22Rv1 (cell line): ENCODE results near the gene ALDH3A2.

Experiments
- H3K27ac ChIP-seq: fragments of 450-650 bp; 2 replicates; pipeline ENCODE4 v1.5.1; 2017
- ZFX ChIP-seq: fragments of 450-650 bp; IDR thresholded peaks from 2 replicates; pipeline ENCODE4 v1.6.1; 2017; ENCODE audit warnings: antibody characterized with exemption, borderline replicate concordance
- TF ChIP-seq, protein P1 (sequence below): fragments of 450-650 bp; IDR thresholded peaks from 2 replicates; pipeline ENCODE4 v1.5.1; 2017; ENCODE audit warnings: mild to moderate bottlenecking

Gene ALDH3A2

GRCh38 chr17:19703828-19704613 is 55.5 kb downstream of the ALDH3A2 start:
- TF ChIP-seq, protein P1, sequence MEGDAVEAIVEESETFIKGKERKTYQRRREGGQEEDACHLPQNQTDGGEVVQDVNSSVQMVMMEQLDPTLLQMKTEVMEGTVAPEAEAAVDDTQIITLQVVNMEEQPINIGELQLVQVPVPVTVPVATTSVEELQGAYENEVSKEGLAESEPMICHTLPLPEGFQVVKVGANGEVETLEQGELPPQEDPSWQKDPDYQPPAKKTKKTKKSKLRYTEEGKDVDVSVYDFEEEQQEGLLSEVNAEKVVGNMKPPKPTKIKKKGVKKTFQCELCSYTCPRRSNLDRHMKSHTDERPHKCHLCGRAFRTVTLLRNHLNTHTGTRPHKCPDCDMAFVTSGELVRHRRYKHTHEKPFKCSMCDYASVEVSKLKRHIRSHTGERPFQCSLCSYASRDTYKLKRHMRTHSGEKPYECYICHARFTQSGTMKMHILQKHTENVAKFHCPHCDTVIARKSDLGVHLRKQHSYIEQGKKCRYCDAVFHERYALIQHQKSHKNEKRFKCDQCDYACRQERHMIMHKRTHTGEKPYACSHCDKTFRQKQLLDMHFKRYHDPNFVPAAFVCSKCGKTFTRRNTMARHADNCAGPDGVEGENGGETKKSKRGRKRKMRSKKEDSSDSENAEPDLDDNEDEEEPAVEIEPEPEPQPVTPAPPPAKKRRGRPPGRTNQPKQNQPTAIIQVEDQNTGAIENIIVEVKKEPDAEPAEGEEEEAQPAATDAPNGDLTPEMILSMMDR = no peak
- no peak for TF ChIP-seq ZFX
- H3K27ac ChIP-seq = no peak overlapping the region

DNA sequence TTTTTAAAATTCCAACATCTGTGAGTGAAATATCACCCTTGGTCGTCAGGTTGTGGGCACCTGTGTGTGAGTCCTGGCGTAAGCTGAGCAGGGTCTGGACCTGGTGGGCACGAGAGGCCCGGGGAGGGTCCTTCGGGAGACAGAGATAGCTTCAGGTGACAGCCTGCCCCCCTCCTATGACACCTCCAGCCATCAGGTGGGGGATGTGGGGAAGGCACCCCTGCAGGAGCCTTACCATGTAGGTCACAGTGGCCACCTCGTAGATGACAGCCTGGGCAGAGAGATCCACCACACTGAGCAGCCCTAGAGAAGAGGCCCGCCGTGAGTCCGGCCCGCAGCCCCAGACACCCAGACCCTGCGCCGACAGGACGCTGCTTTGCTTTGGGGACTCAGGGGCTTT is 56.6 kb downstream of the ALDH3A2 start:
- TF ChIP-seq ZFX = no peak
- TF ChIP-seq, protein P1 = no peak
- no peak overlapping the region for H3K27ac ChIP-seq

DNA sequence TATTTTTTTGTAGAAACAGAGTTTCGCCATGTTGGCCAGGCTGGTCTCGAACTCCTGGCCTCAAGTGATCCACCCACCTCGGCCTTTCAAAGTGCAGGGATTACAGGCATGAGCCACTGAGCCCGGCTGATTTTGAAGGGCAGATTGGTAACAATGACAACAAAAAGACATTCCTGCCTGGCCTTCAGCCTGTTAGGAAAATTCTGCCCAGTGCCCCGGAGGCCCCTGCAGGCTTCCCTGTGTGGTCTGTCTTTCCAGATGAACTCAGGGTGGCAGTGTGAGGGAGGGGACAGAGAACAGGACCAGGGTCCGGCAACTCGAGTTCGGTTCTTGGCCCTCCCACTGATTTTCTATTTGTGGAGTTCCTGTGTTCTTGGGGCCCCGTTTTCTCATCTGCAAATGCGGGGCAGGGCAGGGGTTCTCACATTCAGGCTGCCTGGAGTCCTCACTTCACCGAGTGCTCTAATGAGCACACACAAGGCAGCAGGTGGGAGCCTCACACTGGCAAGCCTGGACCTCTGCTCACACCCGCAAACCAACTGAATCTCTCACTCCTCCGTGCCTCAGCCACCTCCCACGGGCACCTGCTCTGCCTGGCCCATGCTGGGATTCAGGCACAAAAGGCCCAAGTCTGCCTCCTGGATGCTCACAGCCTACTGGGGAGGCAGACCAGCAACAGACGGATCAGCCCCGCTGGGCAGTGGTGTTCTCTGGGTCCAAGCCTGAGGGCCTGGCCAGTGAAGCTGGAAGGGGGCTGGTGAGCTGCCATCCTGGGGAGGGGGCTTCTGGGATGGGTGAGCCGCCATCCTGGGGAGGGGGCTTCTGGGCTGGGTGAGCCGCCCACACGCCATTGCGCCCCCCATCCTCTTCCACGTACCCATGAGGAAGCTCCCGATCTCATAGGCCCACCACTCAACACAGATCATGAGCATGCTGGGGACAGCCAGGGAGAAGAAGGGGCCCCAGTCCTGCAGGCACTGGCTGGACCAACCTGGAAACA is 57.5 kb downstream of the ALDH3A2 start:
- TF ChIP-seq, protein P1 = no peak
- no peak for TF ChIP-seq ZFX

DNA sequence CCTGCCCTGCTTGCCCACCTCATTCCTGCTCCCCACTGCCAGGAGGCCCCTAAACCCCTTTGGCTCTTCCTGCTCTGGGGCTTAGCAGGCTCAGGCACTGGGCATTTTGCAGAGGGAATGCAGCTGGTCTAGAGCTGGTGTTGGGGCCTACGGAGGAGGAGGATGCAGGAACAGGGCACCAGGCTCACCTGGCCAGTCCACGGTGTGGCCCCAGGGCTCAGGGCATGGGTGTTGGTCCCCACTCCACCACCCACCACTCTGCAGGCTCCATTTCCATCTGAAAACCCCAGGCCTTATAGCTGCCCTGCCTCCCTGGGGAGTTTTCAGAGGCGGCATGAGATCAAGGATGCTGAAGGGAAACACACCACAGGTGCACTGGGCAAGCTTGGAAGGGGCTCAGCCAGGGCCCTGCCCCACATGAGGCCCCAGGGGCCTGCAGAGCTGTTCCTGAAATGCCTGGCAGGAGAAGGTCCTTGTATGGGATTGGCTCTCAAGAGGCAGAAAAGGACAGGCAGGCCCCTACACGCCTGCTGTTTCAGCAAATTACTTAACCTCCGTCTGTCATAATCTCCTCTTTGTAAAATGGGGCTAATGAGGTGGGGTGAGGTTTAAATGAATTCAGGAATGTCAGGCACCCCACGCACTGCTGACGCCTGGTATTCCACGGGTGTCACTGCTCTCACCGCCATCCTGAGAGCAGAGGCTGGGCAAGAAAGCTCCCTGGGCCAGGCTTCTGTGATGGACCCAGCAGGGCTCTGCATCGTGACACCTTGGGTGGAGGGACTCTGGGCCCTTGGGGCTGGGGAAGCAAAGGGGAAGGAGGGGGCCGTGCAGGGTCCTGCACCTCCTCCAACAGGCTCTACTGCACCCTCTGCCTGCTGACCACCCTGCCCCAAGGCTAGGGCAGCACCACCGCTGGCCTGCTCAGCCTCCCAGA is 58.5 kb downstream of the ALDH3A2 start:
- TF ChIP-seq, protein P1 = no peak
- no peak for TF ChIP-seq ZFX
- no peak overlapping the region for H3K27ac ChIP-seq

More for the DNA sequence above, 57.5 kb downstream of the ALDH3A2 start:
- H3K27ac ChIP-seq = no peak overlapping the region

GRCh38 chr17:19707728-19708221 is 59.2 kb downstream of the ALDH3A2 start:
- no peak for TF ChIP-seq ZFX
- TF ChIP-seq, protein P1 = no peak
- no peak overlapping the region for H3K27ac ChIP-seq

DNA sequence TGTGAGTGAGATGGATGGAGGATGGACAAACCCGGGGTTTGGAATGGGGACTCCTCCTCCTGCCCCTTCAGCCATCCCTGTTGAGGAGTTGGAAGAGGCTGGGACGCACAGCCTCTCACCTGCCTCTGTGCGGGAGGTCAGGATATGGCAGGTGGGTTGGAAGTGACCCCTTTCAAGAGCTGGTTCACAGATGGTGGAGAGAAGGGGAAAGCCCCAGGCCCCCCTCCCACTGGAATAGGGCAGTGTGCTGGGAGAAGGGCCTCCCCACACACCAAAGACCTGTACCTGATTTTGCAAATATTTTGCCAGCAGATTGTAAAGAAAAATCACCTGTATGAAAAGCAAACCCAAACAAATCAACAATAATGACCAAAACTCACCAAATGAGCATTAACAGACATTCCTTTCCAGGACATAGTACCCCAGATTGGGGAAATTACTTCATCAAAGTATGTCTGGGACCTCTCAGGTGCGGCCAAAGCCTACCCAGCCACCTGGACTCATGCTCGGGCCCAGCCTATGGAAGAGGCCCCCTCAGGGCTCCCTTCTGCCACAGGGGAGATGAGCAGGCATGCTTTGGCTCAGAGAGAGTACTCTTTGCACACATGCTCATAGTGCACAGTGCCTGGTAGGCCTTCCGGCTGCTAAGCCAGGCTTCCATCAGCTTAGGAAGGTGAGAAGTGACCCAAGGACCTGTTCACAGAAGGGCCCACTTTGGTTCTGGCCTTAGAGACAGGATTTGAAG is 60.1 kb downstream of the ALDH3A2 start:
- no peak overlapping the region for H3K27ac ChIP-seq
- TF ChIP-seq, protein P1 = no peak
- TF ChIP-seq ZFX = no peak
